ELR (cell line): ENCODE data around the gene SETBP1.
"Not testable (repeated sequence)": the region's sequence is repeated elsewhere in the genome, so short reads cannot be mapped to it uniquely, and the experiment has no call there.

Source experiments
- DNase-seq: peaks from one replicate; pipeline ENCODE4 v3.0.0-alpha.2; 2015; ENCODE audit warnings: low read depth

Gene SETBP1

GRCh38 chr18:44792456-44793061 lies 111.9 kb downstream of the SETBP1 start:
- DNase-seq: no peak

- no peak for DNase-seq
Observed at GRCh38 chr18:44793194-44793593, 112.5 kb downstream of the SETBP1 start.

GRCh38 chr18:44793685-44794084 lies 113.0 kb downstream of the SETBP1 start:
- no peak for DNase-seq

GRCh38 chr18:44795241-44795640 lies 114.6 kb downstream of the SETBP1 start:
- DNase-seq: no peak

GRCh38 chr18:44796429-44797428 lies 116.0 kb downstream of the SETBP1 start:
- no peak for DNase-seq

- DNase-seq: no peak
Observed at GRCh38 chr18:44798433-44799048, 117.9 kb downstream of the SETBP1 start.

GRCh38 chr18:44799382-44799906 lies 118.8 kb downstream of the SETBP1 start:
- DNase-seq: no peak

- DNase-seq: no peak
Observed at GRCh38 chr18:44799907-44800421, 119.3 kb downstream of the SETBP1 start.

- not testable (repeated sequence) for DNase-seq
Observed at GRCh38 chr18:44800766-44801165, 120.1 kb downstream of the SETBP1 start.

- no peak for DNase-seq
Observed at GRCh38 chr18:44801781-44802180, 121.1 kb downstream of the SETBP1 start.

GRCh38 chr18:44802508-44802907 lies 121.8 kb downstream of the SETBP1 start:
- peak; percentile 2 for DNase-seq

- DNase-seq: no peak
Observed at GRCh38 chr18:44803019-44803650, 122.4 kb downstream of the SETBP1 start.

GRCh38 chr18:44804033-44804432 lies 123.3 kb downstream of the SETBP1 start:
- DNase-seq: no peak

GRCh38 chr18:44805176-44805575 lies 124.5 kb downstream of the SETBP1 start:
- DNase-seq: no peak

- no peak for DNase-seq
Observed at GRCh38 chr18:44805643-44806042, 125.0 kb downstream of the SETBP1 start.

GRCh38 chr18:44807766-44808165 lies 127.1 kb downstream of the SETBP1 start:
- DNase-seq: no peak

GRCh38 chr18:44811572-44812125 lies 131.0 kb downstream of the SETBP1 start:
- no peak for DNase-seq

- DNase-seq: no peak
Observed at GRCh38 chr18:44812426-44812825, 131.7 kb downstream of the SETBP1 start.

GRCh38 chr18:44813586-44813985 lies 132.9 kb downstream of the SETBP1 start:
- no peak for DNase-seq

- DNase-seq: no peak
Observed at GRCh38 chr18:44815108-44815507, 134.4 kb downstream of the SETBP1 start.

- no peak for DNase-seq
Observed at GRCh38 chr18:44816050-44816449, 135.4 kb downstream of the SETBP1 start.

GRCh38 chr18:44816477-44816876 lies 135.8 kb downstream of the SETBP1 start:
- DNase-seq: no peak
